OCI-LY7 (cell line): ENCODE measurements around the gene SLC9A3. TPM values are rescaled to one million over a fixed set of nuclear protein-coding genes. Genes with fewer than 3 reads are reported as not detected.

ENCODE experiments used
- BruUV-seq: library from RNA; stranded (reverse); fragments of 400-500 nt; replicated peaks from 2 replicates; lab custom pipeline; 2021; lab: Mats Ljungman, UMichigan
- CTCF ChIA-PET: fragments of 300-600 bp; sonication (Branson Sonifier 250); formaldehyde crosslinking; loops from one replicate; lab custom pipeline; 2022; ENCODE audit warnings: antibody characterized with exemption; ENCODE audit not compliant: unreplicated experiment; lab: Charles Lee
- POLR2A ChIA-PET: fragments of 300-600 bp; sonication (Branson Sonifier 250); formaldehyde crosslinking; loops from one replicate; lab custom pipeline; 2022; ENCODE audit warnings: antibody characterized with exemption; lab: Charles Lee
- DNase-seq: peaks from one replicate; pipeline ENCODE4 v3.0.0-alpha.2; 2015; ENCODE audit warnings: low spot score
- H2AFZ ChIP-seq: fragments of 200-600 bp; sonication (generic), shearing (Covaris generic); 2 replicates; pipeline ENCODE4 v1.6.1; 2014; ENCODE audit warnings: mild to moderate bottlenecking, antibody characterized with exemption, low read length, moderate library complexity
- H3K27ac ChIP-seq: fragments of 200-600 bp; sonication (generic); 2 replicates; pipeline ENCODE4 v1.5.1; 2014; ENCODE audit warnings: mixed run types, low read depth, mild to moderate bottlenecking, moderate library complexity, low read length, inconsistent platforms; ENCODE audit not compliant: poor library complexity, severe bottlenecking
- H3K36me3 ChIP-seq: fragments of 200-600 bp; sonication (generic); 2 replicates; pipeline ENCODE4 v1.6.1; 2014; ENCODE audit warnings: mild to moderate bottlenecking, antibody characterized with exemption, low read length, moderate library complexity, mixed read lengths; ENCODE audit not compliant: insufficient read depth
- H3K4me1 ChIP-seq: fragments of 200-600 bp; sonication (generic); 2 replicates; pipeline ENCODE4 v1.5.1; 2014; ENCODE audit warnings: mild to moderate bottlenecking, low read length; ENCODE audit not compliant: insufficient read depth, poor library complexity, severe bottlenecking
- H3K4me2 ChIP-seq: fragments of 200-600 bp; sonication (generic); 2 replicates; pipeline ENCODE4 v1.6.1; 2014; ENCODE audit warnings: mild to moderate bottlenecking, low read length
- H3K4me3 ChIP-seq: fragments of 200-600 bp; sonication (generic); 2 replicates; pipeline ENCODE4 v1.5.1; 2014; ENCODE audit warnings: mild to moderate bottlenecking, low read depth, low read length; ENCODE audit not compliant: poor library complexity, severe bottlenecking
- H3K79me2 ChIP-seq: fragments of 200-600 bp; sonication (generic); 2 replicates; pipeline ENCODE4 v1.6.1; 2016; ENCODE audit warnings: low read depth, mild to moderate bottlenecking, low read length, moderate library complexity, mixed read lengths; ENCODE audit not compliant: insufficient read depth
- H3K9me2 ChIP-seq: fragments of 200-600 bp; sonication (generic); 2 replicates; pipeline ENCODE4 v1.6.1; 2016; ENCODE audit warnings: mild to moderate bottlenecking, low read length, mixed read lengths; ENCODE audit not compliant: insufficient read depth
- H3K9me3 ChIP-seq: fragments of 200-600 bp; sonication (generic); 2 replicates; pipeline ENCODE4 v1.6.1; 2014; ENCODE audit warnings: mild to moderate bottlenecking, mixed run types, low read length, mixed read lengths
- H4K20me1 ChIP-seq: fragments of 200-600 bp; sonication (generic); 2 replicates; pipeline ENCODE4 v1.6.1; 2014; ENCODE audit warnings: mild to moderate bottlenecking, antibody characterized with exemption, low read length, moderate library complexity, mixed read lengths; ENCODE audit not compliant: insufficient read depth
- CTCF ChIP-seq: fragments of 200-600 bp; sonication (generic); conservative IDR thresholded peaks from 2 replicates; pipeline ENCODE4 v1.5.1; 2014; ENCODE audit warnings: mild to moderate bottlenecking, antibody characterized with exemption, low read length, moderate library complexity, mixed read lengths
- EZH2phosphoT487 ChIP-seq: fragments of 200-600 bp; sonication (generic); IDR thresholded peaks from 2 replicates; pipeline ENCODE4 v1.6.1; 2018; ENCODE audit warnings: low read depth, borderline replicate concordance, mild to moderate bottlenecking, mixed run types, antibody characterized with exemption, low read length, moderate library complexity, mixed read lengths
- intact Hi-C: fragments of 100-400 bp; cut with micrococcal nuclease; formaldehyde crosslinking; loops from one replicate; pipeline ENCODE4 v1.10.0; 2022; ENCODE audit not compliant: unreplicated experiment
- total RNA-seq, 2 experiments: library from RNA; depleted of rRNA in 1 of 2; stranded (reverse); fragments of >200 nt in 1 of 2; shearing (Covaris generic) in 1 of 2; gene quantifications; 2 replicates each; pipeline ENCODE4 v1.2.3, GENCODE V29; 2014 to 2022

Gene SLC9A3
- total RNA-seq, 2 experiments from 2014 or later, result 2.0 to 4.3 TPM

- Histone ChIP-seq H3K9me2 (no peaks in the 10 kb centered on the region), H3K79me2 (no peaks in the 10 kb centered on the region), H3K9me3 (no peaks in the 10 kb centered on the region), H3K36me3 (no peaks in the 10 kb centered on the region), H4K20me1 (no peaks in the 10 kb centered on the region; the same call in 1 of the 2 replicates), H3K27ac (no peak overlapping the region), H2AFZ (no peak overlapping the region), H3K4me1 (peaks cover 14% of the 10 kb centered on the region), H3K4me3 (no peak overlapping the region), H3K4me2 (no peak overlapping the region)
- BruUV-seq, result no TSS peak
- TF ChIP-seq EZH2phosphoT487 (no peak), CTCF (no peak)
- ChIA-PET CTCF (no interaction called here), POLR2A (no interaction called here)
- intact Hi-C loops, result no loop called here
- no peak for DNase-seq
Observed at GRCh38 chr5:539469-540070, 15.3 kb upstream of the SLC9A3 start.

GRCh38 chr5:538801-539468 is 14.7 kb upstream of the SLC9A3 start:
- ChIA-PET POLR2A (no interaction called here), CTCF (no interaction called here)
- Histone ChIP-seq H3K36me3 (no peaks in the 10 kb centered on the region), H3K9me3 (no peaks in the 10 kb centered on the region), H3K4me3 (no peak overlapping the region), H3K79me2 (no peaks in the 10 kb centered on the region), H4K20me1 (no peaks in the 10 kb centered on the region; the same call in 1 of the 2 replicates), H3K9me2 (no peaks in the 10 kb centered on the region), H3K4me2 (no peak overlapping the region), H3K27ac (no peak overlapping the region), H2AFZ (no peak overlapping the region), H3K4me1 (peaks cover 8% of the 10 kb centered on the region)
- intact Hi-C loops, result no loop called here
- no peak for TF ChIP-seq CTCF
- TF ChIP-seq EZH2phosphoT487, result no peak
- DNase-seq, result no peak
- BruUV-seq, result no TSS peak

DNA sequence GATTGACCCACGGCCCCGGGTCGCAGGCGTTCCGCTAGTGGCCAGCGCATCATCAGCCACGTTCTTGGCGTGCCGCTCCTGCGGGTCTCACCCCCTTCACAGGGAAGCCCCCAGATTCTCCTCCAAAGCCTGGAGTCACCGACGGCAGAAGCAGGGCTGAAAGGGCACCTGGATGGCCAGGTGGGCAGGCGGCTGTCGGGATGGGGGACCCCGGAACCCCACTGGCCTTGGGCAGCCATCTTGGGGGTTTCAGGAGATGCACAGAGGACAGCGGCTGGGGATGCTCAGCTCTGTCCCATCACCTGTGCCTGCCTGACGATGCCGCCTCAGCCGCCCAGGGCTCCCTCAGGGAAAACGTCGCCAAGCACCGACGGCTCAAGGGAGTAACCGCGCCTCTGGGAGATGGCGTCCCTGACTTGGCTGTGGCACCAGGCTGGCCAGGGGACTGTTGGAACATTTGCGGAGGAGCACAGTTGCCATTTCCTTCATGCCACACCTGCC is 14.1 kb upstream of the SLC9A3 start:
- H2AFZ ChIP-seq, result no peak overlapping the region
- H3K9me2 ChIP-seq, result no peaks in the 10 kb centered on the region
- no peak overlapping the region for H3K4me2 ChIP-seq
- intact Hi-C loops, result no loop called here
- no peaks in the 10 kb centered on the region for H3K36me3 ChIP-seq
- ChIA-PET CTCF (no interaction called here), POLR2A (no interaction called here)
- BruUV-seq, result no TSS peak
- H3K79me2 ChIP-seq, result no peaks in the 10 kb centered on the region
- DNase-seq, result no peak
- no peaks in the 10 kb centered on the region; the same call in 1 of the 2 replicates for H4K20me1 ChIP-seq
- peaks cover 2% of the 10 kb centered on the region for H3K4me1 ChIP-seq
- no peak overlapping the region for H3K27ac ChIP-seq
- no peak overlapping the region for H3K4me3 ChIP-seq
- TF ChIP-seq EZH2phosphoT487 (no peak), CTCF (no peak)
- no peaks in the 10 kb centered on the region for H3K9me3 ChIP-seq
